SK-N-MC (cell line): Measurements from ENCODE around the gene FBXL14.

Source experiments
- DNase-seq: peaks from one replicate; pipeline ENCODE4 v3.0.0-alpha.2; 2011; ENCODE audit warnings: low read depth, low spot score
- H3K27ac ChIP-seq: fragments of 200-600 bp; sonication (generic); 2 replicates; pipeline ENCODE4 v1.5.1; 2016; ENCODE audit warnings: mixed run types
- H3K36me3 ChIP-seq: fragments of 200-600 bp; sonication (generic); 2 replicates; pipeline ENCODE4 v1.6.1; 2017; ENCODE audit warnings: antibody characterized with exemption, low read length, mixed read lengths; ENCODE audit not compliant: insufficient read depth
- H3K4me3 ChIP-seq: fragments of 200-600 bp; sonication (generic); 2 replicates; pipeline ENCODE4 v1.5.1; 2016
- H3K9ac ChIP-seq: fragments of 200-600 bp; sonication (generic); 2 replicates; pipeline ENCODE4 v1.8.0; 2017; ENCODE audit warnings: mixed run types, mixed read lengths; ENCODE audit not compliant: insufficient read length
- H3K9me3 ChIP-seq: fragments of 200-600 bp; sonication (generic); 2 replicates; pipeline ENCODE4 v1.6.1; 2017; ENCODE audit warnings: low read depth, mild to moderate bottlenecking, antibody characterized with exemption, low read length, moderate library complexity, mixed read lengths
- EZH2 ChIP-seq: fragments of 200-600 bp; sonication (generic); IDR thresholded peaks from one replicate; pipeline ENCODE4 v1.6.1; 2017; ENCODE audit warnings: antibody characterized with exemption
- FOXP2 ChIP-seq: optimal IDR thresholded peaks from 2 replicates; pipeline ENCODE3; 2011; ENCODE audit warnings: mild to moderate bottlenecking, moderate library complexity; ENCODE audit not compliant: insufficient read depth; ENCODE audit errors: extremely low read length, control extremely low read depth
- POLR2AphosphoS5 ChIP-seq: IDR thresholded peaks from 2 replicates; pipeline ENCODE4 v1.6.1; 2012; ENCODE audit warnings: mild to moderate bottlenecking, low read depth, low read length, borderline replicate concordance

Gene FBXL14

GRCh38 chr12:1594261-1595025 is at the start of gene FBXL14:
FBXL14 (minus strand) TSS chr12:1594581; CDS start chr12:1594066, 515 bp downstream.
- Histone ChIP-seq H3K9me3 (no peaks in the 10 kb centered on the region), H3K27ac (no peak within 1 kb of the TSS; the same call in 1 of the 2 replicates), H3K4me3 (peak within 1 kb of the TSS; percentile 81), H3K36me3 (no peaks in the 10 kb centered on the region; the same call in 1 of the 2 replicates), H3K9ac (peak within 1 kb of the TSS; percentile 66)
- DNase-seq = no peak
- TF ChIP-seq POLR2AphosphoS5 (peak; percentile 46; the same call in 1 of the 2 replicates), EZH2 (no peak), FOXP2 (no peak)

DNA sequence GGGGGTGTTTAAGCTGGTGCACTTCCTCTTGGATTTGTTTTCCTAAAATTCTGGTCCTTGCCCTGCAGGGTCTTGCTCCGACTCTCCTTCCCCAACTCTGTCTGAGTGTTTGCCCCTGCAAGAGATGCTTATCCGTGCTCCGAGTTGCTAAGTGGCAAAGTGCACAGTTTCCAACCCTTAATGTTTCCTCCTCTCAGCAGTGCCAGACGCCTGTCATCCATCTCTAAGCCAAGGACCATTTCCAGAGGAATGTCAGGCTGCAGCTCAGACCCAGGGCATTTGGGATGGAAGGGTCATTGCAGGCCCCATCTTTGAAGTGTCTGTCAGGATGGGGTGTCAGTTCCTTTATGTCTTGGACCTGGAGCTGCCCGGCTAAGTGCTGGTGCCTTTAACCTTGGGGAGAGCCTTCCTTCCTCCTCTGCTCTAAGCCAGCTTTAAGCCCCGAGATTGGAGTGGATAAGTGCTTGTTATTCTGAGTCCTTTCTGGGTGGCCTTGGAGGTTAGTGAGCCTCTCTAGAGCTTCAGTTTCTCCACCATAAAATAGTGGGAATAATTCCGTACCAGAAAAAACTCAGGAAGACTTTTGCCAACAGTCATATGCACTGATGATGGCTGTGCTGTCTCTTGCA is 49.6 kb upstream of the FBXL14 start:
- peak overlapping the region; percentile 65 for H3K4me3 ChIP-seq
- TF ChIP-seq POLR2AphosphoS5 (no peak), EZH2 (no peak), FOXP2 (no peak)
- H3K36me3 ChIP-seq = no peaks in the 10 kb centered on the region
- no peak overlapping the region for H3K27ac ChIP-seq
- no peaks in the 10 kb centered on the region for H3K9me3 ChIP-seq
- no peak overlapping the region for H3K9ac ChIP-seq
- DNase-seq = no peak

GRCh38 chr12:1643043-1643442 is 48.7 kb upstream of the FBXL14 start:
- no peak overlapping the region for H3K9ac ChIP-seq
- no peaks in the 10 kb centered on the region for H3K9me3 ChIP-seq
- no peak overlapping the region for H3K27ac ChIP-seq
- no peak overlapping the region for H3K4me3 ChIP-seq
- TF ChIP-seq EZH2 (no peak), POLR2AphosphoS5 (no peak), FOXP2 (no peak)
- H3K36me3 ChIP-seq = no peaks in the 10 kb centered on the region
- no peak for DNase-seq

GRCh38 chr12:1642513-1642912 is 48.1 kb upstream of the FBXL14 start:
- DNase-seq = no peak
- H3K9ac ChIP-seq = no peak overlapping the region
- H3K9me3 ChIP-seq = no peaks in the 10 kb centered on the region
- H3K36me3 ChIP-seq = no peaks in the 10 kb centered on the region
- no peak overlapping the region for H3K4me3 ChIP-seq
- no peak for TF ChIP-seq FOXP2
- TF ChIP-seq POLR2AphosphoS5 = no peak
- no peak for TF ChIP-seq EZH2
- no peak overlapping the region for H3K27ac ChIP-seq

- Histone ChIP-seq H3K9me3 (no peaks in the 10 kb centered on the region), H3K36me3 (no peaks in the 10 kb centered on the region), H3K9ac (no peak overlapping the region), H3K4me3 (no peak overlapping the region), H3K27ac (no peak overlapping the region)
- no peak for TF ChIP-seq EZH2
- DNase-seq = no peak
Observed at GRCh38 chr12:1640328-1641234, 46.2 kb upstream of the FBXL14 start.

DNA sequence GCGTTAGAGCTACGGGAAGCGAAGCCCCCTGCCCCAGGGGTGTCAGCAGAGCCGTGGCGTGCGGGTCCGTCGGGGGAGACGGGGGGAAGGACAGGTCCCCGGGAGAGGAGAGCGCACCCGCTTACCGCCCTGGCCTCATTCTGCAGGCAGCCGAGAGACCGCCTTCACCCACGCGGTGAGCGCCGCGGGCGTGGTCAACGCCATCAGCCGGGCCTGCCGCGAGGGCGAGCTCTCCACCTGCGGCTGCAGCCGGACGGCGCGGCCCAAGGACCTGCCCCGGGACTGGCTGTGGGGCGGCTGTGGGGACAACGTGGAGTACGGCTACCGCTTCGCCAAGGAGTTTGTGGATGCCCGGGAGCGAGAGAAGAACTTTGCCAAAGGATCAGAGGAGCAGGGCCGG is 45.2 kb upstream of the FBXL14 start:
- Histone ChIP-seq H3K36me3 (no peaks in the 10 kb centered on the region), H3K9me3 (no peaks in the 10 kb centered on the region), H3K27ac (no peak overlapping the region), H3K9ac (no peak overlapping the region), H3K4me3 (no peak overlapping the region)
- TF ChIP-seq FOXP2 = no peak
- no peak for TF ChIP-seq POLR2AphosphoS5
- TF ChIP-seq EZH2 = no peak
- no peak for DNase-seq

DNA sequence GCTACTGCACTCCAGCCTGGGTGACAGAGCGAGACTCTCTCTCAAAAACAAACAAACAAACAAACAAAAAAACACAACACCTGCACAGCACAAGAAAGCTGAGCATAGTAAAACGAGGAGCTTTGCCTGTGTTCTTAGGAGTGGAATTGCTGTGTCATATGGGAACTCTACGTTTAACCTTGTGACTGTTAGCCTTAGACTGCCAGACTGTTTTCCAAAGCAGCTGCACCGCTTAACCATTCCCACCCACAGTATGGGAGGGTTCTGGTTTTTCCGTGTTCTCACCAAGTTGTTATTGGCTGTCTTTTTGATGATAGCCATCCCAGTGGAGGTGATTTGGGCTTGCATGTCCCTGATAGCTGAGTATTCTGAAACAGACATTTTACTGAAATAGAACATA is 43.8 kb upstream of the FBXL14 start:
- no peak overlapping the region for H3K27ac ChIP-seq
- no peak overlapping the region for H3K4me3 ChIP-seq
- H3K9me3 ChIP-seq = no peaks in the 10 kb centered on the region
- TF ChIP-seq POLR2AphosphoS5 = no peak
- no peak for DNase-seq
- H3K36me3 ChIP-seq = no peaks in the 10 kb centered on the region
- H3K9ac ChIP-seq = no peak overlapping the region
